ENCODE results near the gene SLC28A3.
"Not testable (repeated sequence)": the region's sequence is repeated elsewhere in the genome, so short reads cannot be mapped to it uniquely, and the experiment has no call there.

SLC28A3 gene, protein sequence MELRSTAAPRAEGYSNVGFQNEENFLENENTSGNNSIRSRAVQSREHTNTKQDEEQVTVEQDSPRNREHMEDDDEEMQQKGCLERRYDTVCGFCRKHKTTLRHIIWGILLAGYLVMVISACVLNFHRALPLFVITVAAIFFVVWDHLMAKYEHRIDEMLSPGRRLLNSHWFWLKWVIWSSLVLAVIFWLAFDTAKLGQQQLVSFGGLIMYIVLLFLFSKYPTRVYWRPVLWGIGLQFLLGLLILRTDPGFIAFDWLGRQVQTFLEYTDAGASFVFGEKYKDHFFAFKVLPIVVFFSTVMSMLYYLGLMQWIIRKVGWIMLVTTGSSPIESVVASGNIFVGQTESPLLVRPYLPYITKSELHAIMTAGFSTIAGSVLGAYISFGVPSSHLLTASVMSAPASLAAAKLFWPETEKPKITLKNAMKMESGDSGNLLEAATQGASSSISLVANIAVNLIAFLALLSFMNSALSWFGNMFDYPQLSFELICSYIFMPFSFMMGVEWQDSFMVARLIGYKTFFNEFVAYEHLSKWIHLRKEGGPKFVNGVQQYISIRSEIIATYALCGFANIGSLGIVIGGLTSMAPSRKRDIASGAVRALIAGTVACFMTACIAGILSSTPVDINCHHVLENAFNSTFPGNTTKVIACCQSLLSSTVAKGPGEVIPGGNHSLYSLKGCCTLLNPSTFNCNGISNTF

DNA sequence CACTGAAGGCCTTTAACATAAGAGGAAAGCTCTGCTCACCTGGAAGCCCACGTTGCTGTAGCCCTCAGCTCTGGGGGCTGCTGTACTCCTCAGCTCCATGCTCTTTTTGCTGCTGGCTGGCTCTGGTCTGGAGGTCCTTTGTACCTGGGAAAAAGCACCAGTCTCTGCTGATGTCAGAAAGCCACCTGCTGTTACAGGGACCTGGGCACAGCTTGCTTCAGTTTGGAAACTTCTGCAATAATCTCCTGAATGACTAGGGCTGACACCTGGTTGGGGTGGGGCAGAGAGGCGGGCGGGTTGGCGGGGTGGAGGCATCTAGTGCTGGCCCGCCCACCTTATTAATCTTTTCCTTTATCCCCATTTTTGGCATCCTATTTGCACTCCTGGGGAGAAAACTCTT lies at the start of gene SLC28A3:
TSS of gene SLC28A3 (minus strand) at position 224 of the 400 bp plus-strand sequence. CDS start at position 99, 125 bp downstream.
- DNase-seq (ENCODE audit: low read depth in 2 of 3, low spot score in 1 of 3), result no peak

DNA sequence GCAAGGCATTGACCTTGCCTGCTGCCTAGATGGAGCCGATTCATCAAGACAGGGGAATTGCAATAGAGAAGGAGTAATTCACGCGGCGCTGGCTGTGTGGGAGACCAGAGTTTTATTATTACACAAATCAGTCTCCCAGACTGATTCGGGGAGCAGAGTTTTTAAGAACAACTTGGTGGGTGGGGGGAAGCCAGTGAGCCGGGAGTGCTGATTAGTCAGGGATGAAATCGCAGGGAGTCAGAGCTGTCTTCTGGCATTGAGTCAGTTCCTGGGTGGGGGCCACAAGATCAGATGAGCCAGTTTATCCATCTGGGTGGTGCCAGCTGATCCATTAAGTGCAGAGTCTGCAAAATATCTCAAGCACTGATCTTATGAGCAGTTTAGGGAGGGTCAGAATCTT lies 49.7 kb upstream of the SLC28A3 start:
- peak; percentile 8 to 30 (median 24) for DNase-seq (ENCODE audit: low read depth in 2 of 3, low spot score in 1 of 3)

DNA sequence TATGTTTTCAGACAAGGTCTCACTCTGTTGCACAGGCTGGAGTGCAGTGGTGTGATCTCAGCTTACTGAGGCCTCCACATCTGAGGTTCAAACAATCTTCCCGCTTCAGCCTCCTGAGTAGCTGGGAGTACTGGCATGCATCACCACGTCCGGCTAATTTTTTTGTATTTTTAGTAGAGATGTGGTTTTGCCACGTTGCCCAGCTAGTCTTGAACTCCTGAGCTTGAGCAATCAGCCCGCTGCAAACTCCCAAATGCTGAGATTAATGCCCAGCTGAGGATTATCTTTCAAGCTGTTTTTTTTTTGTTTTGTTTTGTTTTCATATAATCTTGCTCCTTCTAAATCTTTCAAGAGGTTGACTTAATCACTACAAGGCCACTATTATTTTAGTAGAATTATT lies 47.3 kb upstream of the SLC28A3 start:
- no peak for DNase-seq (ENCODE audit: low read depth in 2 of 3, low spot score in 1 of 3)

DNA sequence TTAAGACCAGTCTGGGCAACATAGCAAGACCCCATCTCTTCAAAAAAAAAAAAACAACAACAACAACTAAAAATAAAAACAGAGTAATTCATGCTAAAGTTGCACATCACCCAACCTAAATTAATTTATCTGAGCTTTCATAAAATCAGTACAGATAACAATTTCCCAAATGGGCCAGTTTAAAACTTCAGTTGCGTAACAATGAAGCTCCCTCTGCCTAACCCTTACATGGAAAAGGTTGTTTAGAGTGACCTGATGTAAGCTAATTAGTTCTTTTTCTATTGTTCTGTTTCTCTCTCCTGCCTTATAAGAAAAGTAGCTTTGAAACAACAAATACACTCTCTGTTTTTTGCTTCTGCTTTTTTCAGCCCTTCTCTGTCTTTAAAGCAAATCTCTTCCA lies 46.2 kb upstream of the SLC28A3 start:
- DNase-seq (ENCODE audit: low read depth in 2 of 3, low spot score in 1 of 3), result no peak

DNA sequence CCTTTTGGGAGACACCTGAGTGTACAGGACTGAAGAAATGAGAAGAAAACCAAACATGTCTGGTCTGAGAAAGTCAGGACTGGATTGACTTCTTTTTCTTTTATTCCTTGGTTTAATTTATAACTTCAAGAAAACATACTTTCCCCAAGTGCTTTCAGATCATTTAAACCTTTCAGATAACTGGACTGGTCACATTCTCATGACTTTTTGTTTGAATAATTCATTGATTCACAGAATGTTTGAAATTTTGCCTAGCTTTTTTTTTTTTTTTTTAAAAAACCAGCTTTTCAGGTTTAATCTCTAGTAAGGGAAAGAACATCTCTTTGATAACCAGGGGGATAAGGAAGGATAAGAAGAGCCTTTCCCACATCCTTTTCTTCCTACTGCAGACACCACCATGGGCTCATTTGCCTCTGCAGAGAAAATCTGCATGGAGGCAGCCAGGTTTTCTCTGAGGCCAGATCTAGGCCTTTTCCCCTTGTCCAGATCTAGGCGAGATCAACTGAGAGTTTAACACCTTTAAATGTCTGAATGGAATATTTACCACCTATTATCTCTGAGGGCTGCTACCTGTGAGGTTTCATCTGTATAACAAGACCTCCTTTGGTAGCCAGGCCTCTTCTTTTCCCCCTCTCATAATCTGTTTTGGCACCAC lies 45.0 kb upstream of the SLC28A3 start:
- no peak for DNase-seq (ENCODE audit: low read depth in 2 of 3, low spot score in 1 of 3)

DNA sequence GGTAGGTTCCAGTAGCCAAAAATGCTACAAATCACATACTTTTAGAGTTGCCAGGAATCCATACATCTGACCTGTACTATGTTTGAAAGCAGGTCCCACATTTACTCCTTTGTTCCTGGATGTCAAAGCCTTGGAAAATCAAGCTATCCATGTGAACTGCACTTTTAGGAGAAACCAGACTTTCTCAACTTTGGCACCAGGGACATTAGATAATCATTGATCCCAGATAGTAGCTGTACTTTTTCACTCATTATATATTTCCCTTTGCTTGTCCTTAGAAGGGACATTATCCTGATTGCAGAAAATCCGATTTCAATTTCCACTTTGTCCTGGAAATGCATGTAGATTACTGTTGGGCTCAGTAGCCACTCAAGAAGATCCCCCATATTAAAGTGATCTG lies 44.1 kb upstream of the SLC28A3 start:
- DNase-seq (ENCODE audit: low read depth in 2 of 3, low spot score in 1 of 3), result no peak

DNA sequence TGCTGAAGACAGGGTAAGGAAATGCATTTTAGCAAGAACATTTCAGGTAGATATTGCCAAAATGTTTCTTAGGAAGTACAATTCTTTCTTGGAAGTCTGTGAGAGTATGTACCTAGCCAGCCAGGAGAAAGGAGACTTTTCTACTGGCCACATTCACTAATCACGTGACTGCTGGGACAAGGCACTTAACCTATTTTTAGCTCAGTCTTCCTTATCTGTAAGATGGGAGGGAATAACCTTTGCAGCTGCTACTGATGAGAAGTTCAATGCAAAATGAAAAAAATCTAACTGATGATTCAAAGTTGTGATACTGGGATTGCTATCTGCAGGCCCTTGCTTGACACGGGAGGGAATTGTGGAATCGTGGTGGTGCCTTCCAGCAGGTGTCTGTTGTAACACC lies 42.6 kb upstream of the SLC28A3 start:
- DNase-seq (ENCODE audit: low read depth in 2 of 3, low spot score in 1 of 3), result no peak

DNA sequence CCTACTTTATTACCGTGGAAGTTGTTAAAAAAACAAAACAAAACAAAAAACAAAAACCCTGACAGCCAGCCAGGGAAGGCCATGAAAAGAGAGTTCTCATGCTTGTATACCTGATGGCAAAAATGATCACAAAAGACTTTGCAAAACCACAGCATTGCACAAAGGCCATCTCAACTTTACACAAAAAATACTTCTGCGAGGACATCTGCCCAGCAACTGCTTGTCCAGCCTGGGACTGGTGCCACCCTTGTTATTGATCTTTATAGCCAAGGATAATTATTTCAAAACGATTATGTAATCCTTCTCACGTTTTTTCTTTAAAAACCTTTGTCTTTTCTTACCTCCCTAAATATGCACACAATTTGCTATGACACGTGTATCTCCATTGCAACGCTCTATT lies 42.2 kb upstream of the SLC28A3 start:
- DNase-seq (ENCODE audit: low read depth in 2 of 3, low spot score in 1 of 3), result no peak

DNA sequence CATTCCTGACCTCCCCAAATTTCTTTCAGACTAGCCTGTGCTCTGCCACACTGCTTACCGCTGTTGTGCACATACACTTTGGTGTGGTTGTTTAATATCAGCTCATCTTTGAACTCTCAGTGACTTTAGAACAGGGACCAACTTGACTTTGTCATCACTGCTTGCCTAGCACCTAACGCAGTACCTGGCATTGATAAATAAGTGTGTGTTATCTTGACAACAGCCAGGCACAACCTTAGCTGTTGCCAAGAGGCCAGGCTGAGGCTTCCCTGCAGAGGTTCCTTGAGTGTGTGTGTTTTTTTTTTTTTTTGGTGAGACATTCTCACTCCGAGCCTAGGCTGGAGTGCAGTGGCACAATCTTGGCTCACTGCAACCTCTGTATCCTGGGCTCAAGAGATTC lies 41.0 kb upstream of the SLC28A3 start:
- DNase-seq (ENCODE audit: low read depth in 2 of 3, low spot score in 1 of 3), result no peak

DNA sequence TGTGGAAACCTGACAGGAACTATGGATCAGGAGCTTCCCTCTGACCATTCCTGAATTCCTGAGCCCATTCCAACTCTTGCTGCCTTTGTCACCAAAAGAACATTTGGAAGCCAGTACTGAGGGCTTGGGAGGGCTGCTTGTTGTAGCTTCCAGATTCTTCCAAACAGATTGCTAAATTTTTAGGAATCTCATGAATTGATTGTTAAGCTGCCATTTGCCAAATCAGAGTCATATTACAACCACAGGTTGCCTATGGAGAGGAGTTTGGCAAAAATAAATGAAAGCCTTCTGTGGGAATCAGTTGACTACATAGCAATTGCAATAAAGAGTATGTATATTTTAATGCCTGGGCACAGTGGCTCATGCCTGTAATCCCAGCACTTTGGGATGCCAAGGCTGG lies 39.2 kb upstream of the SLC28A3 start:
- no peak for DNase-seq (ENCODE audit: low read depth in 2 of 3, low spot score in 1 of 3)

DNA sequence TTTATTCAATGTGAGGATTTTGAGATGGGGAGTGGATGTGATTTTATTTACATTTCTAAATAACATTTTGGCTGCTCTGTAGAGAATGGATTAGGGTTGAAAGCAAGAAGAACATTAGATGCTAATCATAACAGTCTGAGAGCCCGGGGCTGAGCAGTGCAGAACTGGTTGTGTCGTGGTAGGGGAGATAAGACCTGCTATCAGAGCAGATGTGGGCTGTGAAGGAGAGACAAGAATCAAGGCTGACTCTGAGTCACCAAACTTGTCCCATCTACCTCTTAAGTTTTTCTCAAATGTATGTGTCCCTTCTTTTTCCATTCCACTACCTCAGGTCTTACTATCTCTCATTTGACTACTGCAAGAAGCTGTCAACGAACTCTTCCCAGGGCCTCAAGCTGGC lies 35.4 kb upstream of the SLC28A3 start:
- DNase-seq (ENCODE audit: low read depth in 2 of 3, low spot score in 1 of 3), result no peak

DNA sequence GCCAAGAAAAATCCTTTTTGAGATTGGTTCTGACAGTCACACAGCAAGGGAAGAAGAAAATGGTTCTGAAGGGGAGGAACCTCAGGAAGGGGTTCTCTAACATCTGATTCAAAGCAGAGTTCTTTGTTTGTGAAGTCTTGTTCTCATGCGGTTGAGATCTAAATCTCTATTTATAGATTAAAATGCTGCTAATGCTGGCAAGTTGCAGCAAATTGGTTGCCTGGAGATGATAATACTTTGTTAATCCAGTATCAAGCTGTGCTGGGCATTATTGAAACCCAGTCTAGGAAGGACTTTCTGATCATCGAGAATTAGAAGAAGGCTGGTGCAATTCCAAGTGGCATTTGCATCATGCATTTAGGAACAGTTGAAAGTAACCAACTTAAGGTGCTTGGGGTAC lies 34.0 kb upstream of the SLC28A3 start:
- DNase-seq (ENCODE audit: low read depth in 2 of 3, low spot score in 1 of 3), result no peak

DNA sequence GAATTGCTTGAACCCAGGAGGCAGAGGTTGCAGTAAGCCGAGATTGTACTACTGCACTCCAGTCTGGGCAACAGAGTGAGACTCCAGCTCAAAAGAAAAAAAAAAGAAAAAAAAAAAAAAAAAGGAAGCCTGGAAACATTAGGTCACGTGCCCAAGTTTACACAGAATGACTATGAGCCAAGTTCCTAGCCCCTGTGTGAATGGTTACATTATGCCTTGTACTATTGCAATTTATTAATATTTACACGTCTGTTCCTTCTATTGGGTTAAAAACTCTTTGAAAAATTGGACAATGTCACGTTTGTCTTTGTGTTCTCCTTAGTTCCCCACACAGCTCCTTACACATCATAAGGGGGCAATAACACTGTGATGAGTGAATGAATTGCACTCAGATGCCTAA lies 33.5 kb upstream of the SLC28A3 start:
- no peak for DNase-seq (ENCODE audit: low read depth in 2 of 3, low spot score in 1 of 3)

DNA sequence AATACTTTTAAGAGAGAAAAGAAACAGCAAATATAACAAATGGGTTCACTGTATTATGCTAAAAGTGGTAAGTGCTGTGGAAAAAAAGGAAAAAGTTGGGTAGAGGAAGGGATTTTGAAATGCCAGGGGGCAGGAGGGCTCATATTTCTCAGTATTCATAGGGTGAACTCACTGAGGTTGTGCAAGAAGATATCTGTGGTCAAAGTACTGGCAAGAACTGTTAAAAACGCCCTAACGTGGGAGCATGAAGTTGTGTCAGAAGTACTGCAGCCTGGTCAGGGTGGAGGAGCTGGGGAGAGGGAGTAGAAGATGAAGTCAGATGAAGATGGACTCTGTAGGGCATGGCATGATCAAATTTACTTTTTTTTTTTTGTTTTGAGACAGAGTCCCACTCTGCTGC lies 31.2 kb upstream of the SLC28A3 start:
- DNase-seq (ENCODE audit: low read depth in 2 of 3, low spot score in 1 of 3), result no peak

DNA sequence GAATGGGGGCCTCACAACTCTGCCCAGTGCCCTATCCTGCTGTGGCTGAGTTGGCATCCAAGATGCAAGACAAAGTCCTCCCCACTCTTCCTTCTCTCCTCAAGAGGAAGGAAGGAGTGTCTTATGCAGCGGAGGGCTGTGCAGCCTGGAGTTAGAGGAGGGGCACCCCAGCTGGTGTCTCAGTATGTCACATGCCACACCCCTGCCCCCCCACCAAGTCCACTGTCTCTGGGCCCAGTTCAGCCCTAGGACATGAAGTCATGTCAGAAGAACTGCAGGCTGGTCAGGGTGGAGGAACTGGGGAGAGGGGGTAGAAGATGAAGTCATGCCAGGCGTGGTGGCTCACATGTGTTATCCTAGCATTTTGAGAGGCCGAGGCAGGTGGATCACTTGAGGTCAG lies 28.0 kb upstream of the SLC28A3 start:
- DNase-seq (ENCODE audit: low read depth in 2 of 3, low spot score in 1 of 3), result no peak

DNA sequence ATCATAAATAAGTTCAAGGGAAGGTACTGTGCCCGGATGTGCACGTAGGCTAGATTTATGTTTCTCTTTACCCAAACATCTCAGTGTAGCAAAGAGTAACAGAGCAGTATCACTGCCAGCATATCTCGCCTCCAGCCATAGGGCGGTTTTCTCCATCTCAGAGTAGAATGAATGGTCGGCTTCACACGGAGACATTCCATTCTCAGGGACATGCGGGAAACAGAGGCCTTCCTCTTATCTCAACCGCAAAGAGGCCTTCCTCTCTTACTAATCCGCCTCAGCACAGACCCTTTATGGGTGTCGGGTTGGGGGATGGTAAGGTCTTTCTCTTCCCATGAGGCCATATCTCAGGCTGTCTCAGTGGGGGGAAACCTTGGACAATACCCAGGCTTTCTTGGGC lies 27.2 kb upstream of the SLC28A3 start:
- not testable (repeated sequence) for DNase-seq (ENCODE audit: low read depth in 2 of 3, low spot score in 1 of 3)

DNA sequence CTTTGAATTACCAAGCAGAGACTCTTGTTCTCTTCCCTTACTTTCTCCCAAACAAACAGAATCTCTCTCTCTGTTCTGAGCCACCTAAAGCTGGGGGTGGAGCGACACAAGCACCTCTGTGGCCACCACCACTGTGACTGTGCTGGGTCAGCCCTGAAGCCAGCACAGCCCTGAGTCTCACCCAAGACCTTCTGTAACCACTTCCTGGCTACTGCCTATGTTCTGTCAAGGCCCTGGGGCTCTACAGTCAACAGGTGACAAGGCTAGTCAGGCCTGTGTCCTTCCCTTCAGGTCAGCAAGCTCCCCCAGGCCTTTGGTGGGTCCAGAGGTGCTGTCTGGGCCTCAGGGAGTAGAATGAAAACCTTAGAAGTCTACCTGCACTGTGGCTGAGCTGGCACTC lies 26.1 kb upstream of the SLC28A3 start:
- DNase-seq (ENCODE audit: low read depth in 2 of 3, low spot score in 1 of 3), result no peak

DNA sequence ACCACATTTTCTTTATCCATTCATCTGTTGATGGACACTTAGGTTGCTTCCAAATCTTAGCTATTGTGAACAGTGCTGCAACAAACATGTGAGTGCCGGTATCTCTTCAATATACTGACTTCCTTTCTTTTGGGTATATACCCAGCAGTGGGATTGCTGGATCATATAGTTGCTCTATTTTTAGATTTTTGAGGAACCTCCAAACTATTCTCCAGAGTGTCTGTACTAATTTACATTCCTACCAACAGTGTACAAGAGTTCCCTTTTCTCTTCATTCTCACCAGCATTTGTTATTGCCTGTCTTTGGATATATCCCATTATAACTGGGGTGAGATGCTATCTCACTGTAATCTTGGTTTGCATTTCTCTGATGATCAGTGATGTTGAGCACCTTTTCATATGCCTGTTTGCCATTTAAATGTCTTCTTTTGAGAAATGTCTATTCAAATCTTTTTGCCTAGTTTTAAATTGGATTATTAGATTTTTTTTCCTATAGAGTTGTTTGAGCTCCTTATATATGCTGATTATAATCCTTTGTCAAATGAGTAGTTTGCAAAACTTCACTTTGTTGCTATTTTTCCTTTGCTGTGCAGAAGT lies 24.4 kb upstream of the SLC28A3 start:
- DNase-seq (ENCODE audit: low read depth in 2 of 3, low spot score in 1 of 3), result not testable (repeated sequence)

DNA sequence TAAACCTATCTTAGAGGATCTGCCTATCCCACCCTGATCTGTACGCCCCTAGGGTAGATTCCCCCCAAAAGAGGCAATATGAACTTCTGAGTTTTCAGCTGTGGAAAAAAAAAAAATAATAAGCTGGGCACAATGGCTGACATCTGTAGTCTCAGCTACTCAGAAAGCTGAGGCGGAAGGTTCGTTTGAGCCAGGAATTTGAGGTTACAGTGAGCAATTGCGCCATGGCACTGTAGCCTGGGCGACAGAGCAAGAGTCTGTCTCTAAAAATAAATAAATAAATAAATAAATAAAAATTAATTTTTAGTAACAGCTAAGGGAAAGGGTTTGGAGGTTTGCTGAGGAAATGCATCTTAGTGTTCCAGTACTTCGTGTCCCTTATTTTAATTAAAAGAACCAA lies 21.1 kb upstream of the SLC28A3 start:
- DNase-seq (ENCODE audit: low read depth in 2 of 3, low spot score in 1 of 3), result no peak

DNA sequence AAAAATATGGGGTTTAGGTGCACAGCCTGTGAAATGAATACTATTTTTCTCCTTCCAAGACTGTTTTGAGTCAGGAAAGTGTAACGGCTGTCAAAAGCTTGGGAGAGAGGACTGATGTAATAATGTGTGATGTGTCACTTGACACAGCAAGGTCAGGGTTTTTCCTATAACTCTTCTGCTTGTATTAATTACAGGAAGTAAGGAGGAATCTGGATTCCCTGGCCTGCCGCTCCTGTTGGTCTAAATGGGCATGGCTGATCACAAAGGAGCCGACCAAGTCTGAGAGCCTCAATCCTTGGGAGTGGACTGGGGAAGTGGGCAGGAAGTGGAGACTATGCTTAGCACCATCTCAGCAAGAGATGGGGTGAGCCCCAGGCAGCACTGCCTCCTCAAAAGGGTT lies 16.7 kb upstream of the SLC28A3 start:
- no peak for DNase-seq (ENCODE audit: low read depth in 2 of 3, low spot score in 1 of 3)

DNA sequence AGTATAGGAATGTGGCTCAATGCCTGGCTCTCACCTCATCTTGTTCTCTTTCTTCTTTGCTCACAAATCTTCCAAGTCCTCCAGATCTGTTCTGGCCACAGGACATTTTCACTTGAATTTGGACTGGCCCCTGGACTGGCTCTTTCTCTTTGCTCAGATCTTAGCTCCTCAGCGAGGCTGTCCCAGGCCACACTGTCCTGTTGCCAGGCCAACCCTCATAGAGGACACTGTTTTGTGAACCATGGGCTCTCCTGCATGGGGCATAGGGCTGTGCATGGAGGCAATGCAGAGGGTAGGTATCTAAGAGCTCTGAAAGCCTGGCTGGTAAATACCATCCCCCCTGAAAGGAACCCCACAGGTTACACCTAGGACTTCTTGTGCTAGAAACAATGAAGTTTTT lies 13.5 kb upstream of the SLC28A3 start:
- no peak for DNase-seq (ENCODE audit: low read depth in 2 of 3, low spot score in 1 of 3)

DNA sequence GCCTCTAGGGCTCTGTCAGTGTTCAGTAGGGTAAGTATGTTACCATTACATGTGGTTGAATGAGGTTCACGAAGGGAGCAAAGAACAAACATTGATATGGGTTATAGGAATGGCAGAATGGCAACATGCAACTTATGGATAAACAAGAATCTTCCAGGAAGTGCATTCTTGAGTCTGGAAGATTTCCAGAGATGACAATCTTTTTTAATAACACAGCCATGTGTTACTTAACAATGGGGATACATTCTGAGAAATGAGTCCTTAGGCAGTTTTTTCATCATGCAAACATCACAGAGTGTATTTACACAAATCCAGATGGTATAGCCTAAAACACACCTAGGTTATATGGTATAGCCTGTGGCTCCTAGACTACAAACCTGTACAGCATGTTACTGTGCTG lies 9.1 kb upstream of the SLC28A3 start:
- no peak for DNase-seq (ENCODE audit: low read depth in 2 of 3, low spot score in 1 of 3)

All from stimulated activated CD4-positive, alpha-beta T cell treated with anti-CD3 and anti-CD28 coated beads, Interleukin-12 subunit alpha, Interleukin-12 subunit beta, amount 100 ng/mL, for 48 hours (primary cell).